ENCODE measurements around the gene DHRS12.

Gene DHRS12

DNA sequence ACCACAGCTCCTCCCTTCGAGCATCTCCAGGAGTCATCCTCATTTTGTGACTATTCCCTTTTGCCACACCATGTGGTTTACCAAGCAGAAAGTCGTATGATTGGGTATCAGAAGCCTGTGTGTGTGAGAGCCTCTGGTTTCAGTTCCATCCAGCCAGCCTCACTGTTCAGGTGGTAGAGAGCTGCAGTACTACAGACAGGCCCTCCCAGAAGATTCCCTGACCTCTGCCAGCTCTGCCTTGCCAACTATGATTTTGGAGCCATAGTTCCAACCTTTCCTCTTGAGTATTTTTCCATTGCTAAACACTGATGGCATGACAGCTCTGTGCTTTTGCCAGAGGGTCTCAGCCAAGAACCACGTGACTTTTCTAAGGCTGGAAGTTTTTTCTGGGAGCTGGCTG lies 82.5 kb downstream of the DHRS12 start:
- no peak for DNase-seq

DNA sequence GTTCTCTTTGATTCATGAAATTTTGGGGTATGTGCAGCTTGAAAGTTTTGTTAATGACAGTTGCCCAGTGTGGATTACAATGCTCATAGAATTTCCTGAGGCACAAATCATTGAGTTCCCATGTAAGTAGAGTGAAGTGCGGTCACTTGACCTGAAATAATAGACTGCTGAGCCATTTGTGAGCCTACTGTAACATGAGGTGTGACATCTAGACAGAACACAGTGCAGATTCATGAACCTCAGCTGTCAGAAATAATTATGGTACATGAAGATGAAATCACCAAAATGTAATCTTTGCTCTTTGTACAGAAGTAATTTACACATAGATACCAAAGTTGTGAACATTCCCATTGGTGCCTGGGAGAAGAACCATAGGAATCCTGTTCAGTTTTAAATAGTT lies 84.6 kb downstream of the DHRS12 start:
- no peak for DNase-seq
